ENCODE results near the gene RFPL3. TPM values are rescaled to one million over a fixed set of nuclear protein-coding genes. Genes with fewer than 3 reads are reported as not detected.

Gene RFPL3
- total RNA-seq, 1 experiment from 2014 or later = not detected

DNA sequence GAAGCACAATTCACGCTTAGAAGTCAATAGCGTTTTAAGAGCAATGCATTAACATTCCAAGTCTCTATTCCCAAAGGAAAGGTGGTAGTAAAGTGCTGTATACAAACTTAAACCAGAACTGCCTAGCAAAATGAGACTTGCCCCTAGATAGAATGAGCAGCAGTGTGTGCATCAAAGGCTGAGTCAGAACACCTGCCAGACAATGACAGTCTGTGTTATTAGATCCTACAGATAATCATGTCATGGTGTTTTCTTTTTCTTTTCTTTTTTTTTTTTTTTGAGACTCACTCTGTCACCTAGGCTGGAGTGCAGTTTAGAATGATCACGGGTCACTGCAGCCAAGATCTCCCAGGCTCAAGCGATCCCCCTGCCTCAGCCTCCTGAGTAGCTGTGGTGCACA is 52.8 kb downstream of the RFPL3 start:
- no peak for DNase-seq (ENCODE audit: low spot score)

Small RNAs within 50 kb of the gene (small RNA-seq; reads per million reads assigned to genes)
- not detected for gene AL021937.2
- gene IGLVIVOR22-2 = not detected
- not detected for gene RF02171
- gene RF02172 = not detected

Other genes starting within 250 kb of the RFPL3 start
- gene C22orf42, start 198.6 kb upstream of the RFPL3 start, total RNA-seq (2014; rRNA removed; shearing (Covaris generic)) = not detected in 2 replicates
- not detected in 2 replicates for gene RFPL2, start 152.8 kb upstream of the RFPL3 start, total RNA-seq (2014; rRNA removed; shearing (Covaris generic))
- not detected in 2 replicates for gene SLC5A4, start 102.5 kb upstream of the RFPL3 start, total RNA-seq (2014; rRNA removed; shearing (Covaris generic))
- 47.6 and 49.1 TPM in 2 replicates for gene RTCB, start 54.4 kb downstream of the RFPL3 start, total RNA-seq (2014; rRNA removed; shearing (Covaris generic))
- 0.37 TPM in 1 of 2 replicates, not detected in the other for gene BPIFC, start 106.6 kb downstream of the RFPL3 start, total RNA-seq (2014; rRNA removed; shearing (Covaris generic))
- 49.1 and 54.9 TPM in 2 replicates for gene FBXO7, start 116.9 kb downstream of the RFPL3 start, total RNA-seq (2014; rRNA removed; shearing (Covaris generic))